Activated naive CD8-positive, alpha-beta T cell (primary cell): ENCODE measurements around the gene LIN7B.
A peak's percentile ranks its signal among the peaks of the same experiment; 100 is the strongest.

Experiments used
- H3K27ac Mint-ChIP-seq: one replicate; pipeline ENCODE4 v1.8.0; 2021; ENCODE audit warnings: mixed read lengths
- H3K27me3 Mint-ChIP-seq: one replicate; pipeline ENCODE4 v1.8.0; 2021; ENCODE audit warnings: mixed read lengths
- H3K36me3 Mint-ChIP-seq: one replicate; pipeline ENCODE4 v1.8.0; 2021; ENCODE audit warnings: mixed read lengths
- H3K4me1 Mint-ChIP-seq: one replicate; pipeline ENCODE4 v1.8.0; 2021; ENCODE audit warnings: low read depth, mixed read lengths
- H3K4me3 Mint-ChIP-seq: one replicate; pipeline ENCODE4 v1.8.0; 2021; ENCODE audit warnings: mild to moderate bottlenecking, mixed read lengths
- H3K9me3 Mint-ChIP-seq: one replicate; pipeline ENCODE4 v1.8.0; 2021; ENCODE audit warnings: low read depth, mixed read lengths

Gene LIN7B

GRCh38 chr19:49085020-49085867 lies 28.9 kb upstream of the LIN7B start, which contains the start of gene SNRNP70:
TSS of gene SNRNP70 (plus strand) at chr19:49085451. CDS start at chr19:49086415, 964 bp downstream.
- peaks cover 2% of the 10 kb centered on the region for H3K36me3 Mint-ChIP-seq
- H3K27ac Mint-ChIP-seq = peak within 1 kb of the TSS; percentile 93
- peaks cover 32% of the 10 kb centered on the region for H3K4me1 Mint-ChIP-seq
- no peaks in the 10 kb centered on the region for H3K9me3 Mint-ChIP-seq
- no peaks in the 10 kb centered on the region for H3K27me3 Mint-ChIP-seq
- H3K4me3 Mint-ChIP-seq = peak within 1 kb of the TSS; percentile 96

- Mint-ChIP-seq H3K27me3 (no peaks in the 10 kb centered on the region), H3K4me1 (peaks cover 35% of the 10 kb centered on the region), H3K36me3 (peaks cover 2% of the 10 kb centered on the region), H3K4me3 (peak overlapping the region; percentile 96), H3K27ac (peak overlapping the region; percentile 93), H3K9me3 (no peaks in the 10 kb centered on the region)
Measured at GRCh38 chr19:49085868-49086232, 28.3 kb upstream of the LIN7B start.

GRCh38 chr19:49086296-49086695 lies 27.9 kb upstream of the LIN7B start:
- H3K36me3 Mint-ChIP-seq = peaks cover 2% of the 10 kb centered on the region
- H3K27me3 Mint-ChIP-seq = no peaks in the 10 kb centered on the region
- H3K4me3 Mint-ChIP-seq = peak overlapping the region; percentile 96
- peak overlapping the region; percentile 93 for H3K27ac Mint-ChIP-seq
- H3K4me1 Mint-ChIP-seq = peaks cover 36% of the 10 kb centered on the region
- no peaks in the 10 kb centered on the region for H3K9me3 Mint-ChIP-seq

- H3K4me1 Mint-ChIP-seq = peaks cover 38% of the 10 kb centered on the region
- no peaks in the 10 kb centered on the region for H3K36me3 Mint-ChIP-seq
- no peaks in the 10 kb centered on the region for H3K9me3 Mint-ChIP-seq
- H3K27me3 Mint-ChIP-seq = no peaks in the 10 kb centered on the region
- H3K4me3 Mint-ChIP-seq = no peak overlapping the region
- peak overlapping the region; percentile 54 for H3K27ac Mint-ChIP-seq
Measured at GRCh38 chr19:49091391-49092038, 22.7 kb upstream of the LIN7B start.

GRCh38 chr19:49092686-49093085 lies 21.5 kb upstream of the LIN7B start:
- Mint-ChIP-seq H3K36me3 (no peaks in the 10 kb centered on the region), H3K4me1 (peaks cover 28% of the 10 kb centered on the region), H3K27me3 (no peaks in the 10 kb centered on the region), H3K9me3 (no peaks in the 10 kb centered on the region), H3K4me3 (no peak overlapping the region), H3K27ac (no peak overlapping the region)

GRCh38 chr19:49094505-49095482 lies 19.4 kb upstream of the LIN7B start:
- no peaks in the 10 kb centered on the region for H3K9me3 Mint-ChIP-seq
- no peaks in the 10 kb centered on the region for H3K36me3 Mint-ChIP-seq
- H3K27ac Mint-ChIP-seq = no peak overlapping the region
- peaks cover 18% of the 10 kb centered on the region for H3K4me1 Mint-ChIP-seq
- H3K27me3 Mint-ChIP-seq = no peaks in the 10 kb centered on the region
- H3K4me3 Mint-ChIP-seq = no peak overlapping the region

- Mint-ChIP-seq H3K4me1 (peaks cover 6% of the 10 kb centered on the region), H3K27me3 (no peaks in the 10 kb centered on the region), H3K4me3 (no peak overlapping the region), H3K9me3 (no peaks in the 10 kb centered on the region), H3K27ac (no peak overlapping the region), H3K36me3 (peaks cover 5% of the 10 kb centered on the region)
Measured at GRCh38 chr19:49097453-49098288, 16.5 kb upstream of the LIN7B start.

GRCh38 chr19:49098795-49099194 lies 15.4 kb upstream of the LIN7B start:
- Mint-ChIP-seq H3K27me3 (no peaks in the 10 kb centered on the region), H3K36me3 (peaks cover 5% of the 10 kb centered on the region), H3K4me1 (peaks cover 6% of the 10 kb centered on the region), H3K4me3 (no peak overlapping the region), H3K9me3 (no peaks in the 10 kb centered on the region), H3K27ac (no peak overlapping the region)

GRCh38 chr19:49101160-49101559 lies 13.0 kb upstream of the LIN7B start:
- no peaks in the 10 kb centered on the region for H3K4me1 Mint-ChIP-seq
- no peak overlapping the region for H3K27ac Mint-ChIP-seq

GRCh38 chr19:49102303-49102702 lies 11.9 kb upstream of the LIN7B start:
- Mint-ChIP-seq H3K36me3 (peaks cover 8% of the 10 kb centered on the region), H3K4me1 (peaks cover 5% of the 10 kb centered on the region), H3K27me3 (no peaks in the 10 kb centered on the region), H3K9me3 (no peaks in the 10 kb centered on the region), H3K4me3 (no peak overlapping the region), H3K27ac (no peak overlapping the region)

More at GRCh38 chr19:49101160-49101559, 13.0 kb upstream of the LIN7B start:
- Mint-ChIP-seq H3K9me3 (no peaks in the 10 kb centered on the region), H3K27me3 (no peaks in the 10 kb centered on the region), H3K36me3 (peaks cover 5% of the 10 kb centered on the region), H3K4me3 (no peak overlapping the region)

- H3K36me3 Mint-ChIP-seq = peaks cover 8% of the 10 kb centered on the region
- H3K4me1 Mint-ChIP-seq = peaks cover 5% of the 10 kb centered on the region
- no peaks in the 10 kb centered on the region for H3K9me3 Mint-ChIP-seq
- H3K4me3 Mint-ChIP-seq = no peak overlapping the region
- H3K27ac Mint-ChIP-seq = no peak overlapping the region
- no peaks in the 10 kb centered on the region for H3K27me3 Mint-ChIP-seq
Measured at GRCh38 chr19:49103331-49104085, 10.7 kb upstream of the LIN7B start.

GRCh38 chr19:49104229-49104864 lies 9.8 kb upstream of the LIN7B start:
- H3K9me3 Mint-ChIP-seq = no peaks in the 10 kb centered on the region
- H3K4me1 Mint-ChIP-seq = peaks cover 5% of the 10 kb centered on the region
- H3K27ac Mint-ChIP-seq = no peak overlapping the region
- H3K27me3 Mint-ChIP-seq = no peaks in the 10 kb centered on the region
- H3K36me3 Mint-ChIP-seq = peaks cover 8% of the 10 kb centered on the region
- no peak overlapping the region for H3K4me3 Mint-ChIP-seq

- Mint-ChIP-seq H3K27ac (peak overlapping the region; percentile 75), H3K36me3 (peaks cover 3% of the 10 kb centered on the region), H3K4me3 (peak overlapping the region; percentile 38), H3K4me1 (peaks cover 5% of the 10 kb centered on the region), H3K27me3 (no peaks in the 10 kb centered on the region), H3K9me3 (no peaks in the 10 kb centered on the region)
Measured at GRCh38 chr19:49106648-49107135, 7.5 kb upstream of the LIN7B start.
